Measurements from ENCODE around the gene TAC4.
A peak's percentile ranks its signal among the peaks of the same experiment; 100 is the strongest.

The TAC4 gene

DNA sequence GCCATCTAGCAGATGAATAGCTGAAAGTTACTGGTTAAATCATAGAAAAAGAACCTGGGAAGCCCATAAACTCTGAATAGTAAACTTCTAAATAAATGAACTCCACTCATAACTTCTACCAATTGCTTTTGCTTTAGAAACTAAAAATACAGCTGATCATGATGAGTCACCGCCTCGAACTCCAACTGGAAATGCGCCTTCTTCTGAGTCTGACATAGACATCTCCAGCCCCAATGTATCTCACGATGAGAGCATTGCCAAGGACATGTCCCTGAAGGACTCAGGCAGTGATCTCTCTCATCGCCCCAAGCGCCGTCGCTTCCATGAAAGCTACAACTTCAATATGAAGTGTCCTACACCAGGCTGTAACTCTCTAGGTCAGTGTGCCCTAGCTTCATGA, 49.7 kb downstream of the TAC4 start:
- DNase-seq, result no peak

DNA sequence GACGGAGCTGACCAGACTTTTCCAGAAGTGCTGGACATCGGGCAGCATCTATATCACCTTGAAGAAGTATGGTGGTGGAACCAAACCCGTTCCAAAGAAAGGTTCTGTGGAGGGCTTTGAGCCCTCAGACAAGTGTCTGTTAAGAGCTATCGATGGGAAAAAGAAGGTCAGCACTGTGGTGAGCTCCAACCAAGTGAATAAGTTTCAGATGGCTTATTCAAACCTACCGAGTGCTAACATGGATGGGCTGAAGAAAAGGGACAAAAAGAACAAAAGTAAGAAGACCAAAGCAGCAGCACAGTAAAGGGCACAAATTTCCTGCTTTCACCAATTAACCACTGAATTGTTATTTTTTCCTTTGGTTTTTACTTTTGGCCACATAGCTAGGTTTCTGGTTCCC, 52.5 kb downstream of the TAC4 start:
- DNase-seq, result no peak

DNA sequence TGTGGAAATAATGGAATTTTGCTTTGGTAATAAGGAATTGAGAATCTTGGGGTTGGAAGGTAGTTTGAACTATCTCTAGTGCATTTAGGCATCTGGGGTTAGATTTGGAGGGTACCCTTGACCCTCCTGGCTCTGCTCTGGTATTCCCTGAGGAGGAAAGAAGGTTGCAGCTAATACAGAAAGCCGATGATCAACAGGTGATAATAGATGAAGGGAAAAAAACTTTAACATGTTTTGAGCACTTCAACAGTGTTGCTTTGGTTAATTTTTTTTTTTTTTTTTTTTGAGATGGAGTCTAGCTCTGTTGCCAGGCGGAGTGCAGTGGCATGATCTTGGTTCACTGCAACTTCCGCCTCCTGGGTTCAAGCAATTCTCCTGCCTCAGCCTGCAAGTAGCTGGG, 54.6 kb downstream of the TAC4 start:
- DNase-seq, result no peak

DNA sequence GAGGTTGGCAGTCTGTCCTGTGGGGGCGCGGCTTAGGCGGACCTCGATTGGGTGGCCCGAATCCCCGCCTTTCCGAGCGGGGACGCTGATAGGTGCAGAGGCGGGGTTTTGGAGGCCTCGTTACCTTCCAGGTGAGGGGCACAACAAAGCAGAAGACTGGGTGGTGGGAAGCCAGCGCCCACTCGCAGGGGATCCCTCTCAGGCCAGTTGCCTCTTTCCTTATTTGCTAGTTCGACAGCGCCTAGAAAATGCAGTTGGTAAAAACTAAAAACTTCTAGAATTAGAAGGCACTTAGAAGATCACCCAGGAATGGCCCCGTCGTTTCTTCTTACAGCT, 58.7 kb downstream of the TAC4 start:
- no peak for DNase-seq

DNA sequence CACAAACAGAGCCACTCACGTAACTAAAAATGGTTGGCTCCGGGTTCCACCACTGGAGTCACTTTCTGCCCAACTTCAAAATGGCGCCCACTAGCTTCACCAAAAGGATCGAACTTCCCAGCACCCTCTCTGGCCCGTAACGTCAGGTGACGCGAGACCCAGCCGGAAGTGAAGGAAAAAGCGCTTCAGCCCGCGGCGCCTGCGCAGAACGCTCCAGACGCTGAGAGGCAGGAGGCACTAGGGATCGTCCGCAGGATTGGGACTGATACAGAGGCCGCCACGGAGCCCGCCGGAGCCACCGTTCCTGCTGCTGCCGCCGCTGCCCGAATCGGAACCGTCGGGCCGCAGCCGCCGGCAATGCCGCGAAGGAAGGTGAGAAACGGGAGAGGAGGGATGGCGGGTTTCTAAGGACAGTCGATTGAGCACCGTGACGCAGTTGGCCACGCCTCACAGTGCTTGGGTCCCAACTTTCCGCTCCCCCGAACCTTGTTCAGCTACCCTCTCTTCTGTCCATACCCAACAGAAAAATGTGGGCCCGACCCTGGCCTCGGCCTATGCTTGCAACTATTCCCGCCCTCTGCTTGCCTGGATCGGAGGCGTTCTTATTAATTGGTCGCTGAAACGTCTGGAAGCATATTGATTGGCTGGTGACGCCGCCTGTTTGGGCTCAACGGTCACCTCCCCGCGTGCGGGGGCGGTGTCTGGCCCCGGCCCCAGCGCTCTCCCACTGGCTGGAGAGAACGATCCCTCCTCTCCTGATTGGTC, 59.2 kb downstream of the TAC4 start, which contains the start of gene KAT7:
Gene KAT7 (plus strand): TSS at position 204 of the 765 bp plus-strand sequence. CDS start 154 bp downstream, at position 358.
- peak; percentile 97 to 99 (median 98) for DNase-seq

Measured in T-helper 1 cell (primary cell).